AG09309 (cell line): ENCODE measurements around the gene CPEB3.

Experiments used
- DNase-seq: peaks from one replicate; pipeline ENCODE4 v3.0.0-alpha.2; 2010; ENCODE audit warnings: low read depth
- H3K4me3 ChIP-seq: 2 replicates; pipeline ENCODE4 v1.5.1; 2011; ENCODE audit warnings: mild to moderate bottlenecking, low read depth, low read length, moderate library complexity; ENCODE audit not compliant: control insufficient read depth
- CTCF ChIP-seq: IDR thresholded peaks from 2 replicates; pipeline ENCODE4 v1.5.1; 2011; ENCODE audit warnings: mild to moderate bottlenecking, low read depth, low read length, inconsistent platforms; ENCODE audit not compliant: insufficient read depth, control insufficient read depth; ENCODE audit errors: missing control alignments

The CPEB3 gene

DNA sequence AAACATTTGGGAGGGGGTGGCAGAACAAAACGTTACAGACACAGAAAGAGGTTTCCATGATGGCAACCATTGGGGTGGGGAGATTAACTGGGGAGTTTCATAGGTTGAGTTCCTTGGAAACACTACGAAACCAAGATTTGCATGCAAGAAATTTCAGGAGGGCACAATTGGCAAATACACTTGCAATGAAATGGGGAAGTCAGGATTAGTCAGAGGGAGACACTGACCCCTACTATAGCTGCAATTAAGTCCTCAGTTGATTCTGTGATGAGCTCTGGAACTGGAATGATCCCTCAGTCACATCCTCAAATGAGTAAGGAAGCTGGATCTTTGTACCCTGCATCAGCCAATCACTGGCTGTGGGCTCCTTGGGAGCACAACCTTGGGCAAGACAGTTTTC lies 22.1 kb downstream of the CPEB3 start:
- TF ChIP-seq CTCF: no peak
- no peak for DNase-seq
- no peak overlapping the region for H3K4me3 ChIP-seq

GRCh38 chr10:92267343-92267742 lies 23.5 kb downstream of the CPEB3 start:
- H3K4me3 ChIP-seq: no peak overlapping the region
- TF ChIP-seq CTCF: no peak

DNA sequence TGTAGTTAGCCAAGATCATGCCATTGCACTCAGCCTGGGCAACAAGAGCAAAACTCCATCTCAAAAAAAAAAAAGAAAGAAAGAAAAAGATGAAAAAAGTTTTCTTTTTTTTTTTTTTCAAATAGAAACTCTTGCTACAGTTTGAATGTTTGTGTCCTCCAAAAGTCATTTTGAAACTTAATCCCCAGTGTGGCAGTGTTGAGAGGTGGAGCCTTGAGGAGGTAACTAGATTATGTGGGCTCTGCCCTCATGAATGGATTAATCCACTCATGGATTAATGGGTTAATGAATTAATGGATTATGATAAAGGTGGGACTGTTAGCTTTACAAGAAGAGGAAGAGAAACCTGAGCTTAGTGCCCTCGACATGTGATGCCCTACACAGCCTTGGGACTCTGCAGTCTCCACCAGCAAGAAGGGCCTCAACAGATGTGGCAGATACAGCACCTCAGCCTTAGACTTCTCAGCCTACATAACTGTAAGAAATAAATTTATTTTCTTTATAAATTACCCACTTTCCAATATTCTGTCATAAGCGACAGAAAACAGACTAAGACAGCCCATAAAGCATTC lies 25.1 kb downstream of the CPEB3 start:
- DNase-seq: no peak
- H3K4me3 ChIP-seq: no peak overlapping the region
- TF ChIP-seq CTCF: no peak

More at GRCh38 chr10:92267343-92267742, 23.5 kb downstream of the CPEB3 start:
- DNase-seq: no peak

DNA sequence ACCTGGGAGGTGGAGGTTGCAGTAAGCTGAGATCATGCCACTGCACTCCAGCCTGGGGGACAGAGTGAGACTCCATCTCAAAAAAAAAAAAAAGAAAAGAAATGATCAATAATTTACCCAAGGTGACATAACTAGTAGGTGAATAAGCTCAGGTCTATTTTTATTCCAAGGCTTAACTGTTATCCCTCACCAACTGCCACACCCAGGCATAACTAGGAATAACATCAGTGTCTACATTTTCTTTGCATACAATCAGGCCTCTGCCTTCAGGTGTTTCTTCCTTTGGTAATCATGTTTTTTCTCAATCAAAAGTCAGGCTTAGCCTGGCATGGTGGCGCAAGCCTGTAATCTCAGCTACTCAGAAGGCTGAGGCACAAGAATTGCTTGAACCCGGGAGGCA lies 26.6 kb downstream of the CPEB3 start:
- no peak for TF ChIP-seq CTCF
- H3K4me3 ChIP-seq: no peak overlapping the region
- no peak for DNase-seq

GRCh38 chr10:92263396-92263795 lies 27.5 kb downstream of the CPEB3 start:
- no peak overlapping the region for H3K4me3 ChIP-seq
- DNase-seq: no peak
- no peak for TF ChIP-seq CTCF

GRCh38 chr10:92248566-92248965 lies 42.3 kb downstream of the CPEB3 start:
- H3K4me3 ChIP-seq: no peak overlapping the region
- TF ChIP-seq CTCF: no peak
- no peak for DNase-seq

GRCh38 chr10:92244796-92245195 lies 46.1 kb downstream of the CPEB3 start:
- no peak overlapping the region for H3K4me3 ChIP-seq
- TF ChIP-seq CTCF: no peak
- DNase-seq: no peak
